Panc1 (cell line): ENCODE data around the gene EIF3F.

Experiments
- CTCF ChIP-seq: fragments of 450-650 bp; IDR thresholded peaks from 2 replicates; pipeline ENCODE4 v1.5.1; 2017; ENCODE audit warnings: mild to moderate bottlenecking
- POLR2AphosphoS5 ChIP-seq: IDR thresholded peaks from 2 replicates; pipeline ENCODE4 v1.6.1; 2012; ENCODE audit warnings: mild to moderate bottlenecking, low read depth, low read length, moderate library complexity
- REST ChIP-seq, 2 experiments: IDR thresholded peaks; 2 replicates each; pipeline ENCODE4 v1.6.1; 2011 to 2012; ENCODE audit warnings: low read depth in 2 of 2, control low read depth in 1 of 2, low read length in 1 of 2, mild to moderate bottlenecking in 1 of 2, moderate library complexity in 1 of 2; ENCODE audit not compliant: insufficient read depth in 1 of 2
- SIN3A ChIP-seq: IDR thresholded peaks from 2 replicates; pipeline ENCODE4 v1.6.1; 2012; ENCODE audit warnings: low read depth, mild to moderate bottlenecking, low read length, moderate library complexity, borderline replicate concordance; ENCODE audit not compliant: insufficient read depth
- TCF7L2 ChIP-seq: IDR thresholded peaks from 2 replicates; pipeline ENCODE4 v1.6.1; 2011; ENCODE audit warnings: mild to moderate bottlenecking, low read depth, low read length, inconsistent platforms

DNA sequence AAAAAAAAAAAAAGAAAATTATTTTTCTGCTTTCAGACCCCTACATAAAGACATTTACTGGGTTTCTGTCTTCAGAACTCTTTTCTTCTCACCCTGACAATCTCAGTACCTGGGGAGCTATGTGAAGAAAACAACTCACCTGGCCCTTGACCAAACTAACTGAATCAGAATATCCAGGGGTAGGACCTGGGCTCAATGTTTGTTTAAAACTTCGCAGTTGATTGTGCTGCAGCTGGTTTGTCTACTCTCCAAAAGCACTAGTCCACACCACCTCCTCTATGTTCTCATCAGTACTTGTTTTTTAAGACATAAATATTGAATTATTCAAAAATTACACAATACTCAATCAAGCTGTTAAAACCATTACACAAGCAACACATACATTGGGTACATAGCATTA lies 34.8 kb downstream of the EIF3F start:
- TF ChIP-seq POLR2AphosphoS5, result no peak
- no peak for TF ChIP-seq CTCF
- TF ChIP-seq TCF7L2, result no peak
- TF ChIP-seq SIN3A, result no peak
- no peak for TF ChIP-seq REST (IDR thresholded peaks at IDR 0.05; ENCODE audit: insufficient read depth in 1 of 2, low read depth in 2 of 2, low read length in 1 of 2)
